D721Med (cell line): Measurements from ENCODE around the gene ELOVL1.

Source experiments
- DNase-seq: peaks from one replicate; pipeline ENCODE4 v3.0.0; 2011; ENCODE audit warnings: low spot score; ENCODE audit not compliant: insufficient read length
- FAIRE-seq: peaks from 2 replicates; lab custom pipeline; 2011; peaks lifted over from hg19 to GRCh38; lab: Jason Lieb, UNC
- CTCF ChIP-seq: IDR thresholded peaks from 2 replicates; pipeline ENCODE4 v1.5.1; 2012; ENCODE audit warnings: mild to moderate bottlenecking, control low read depth; ENCODE audit not compliant: insufficient read depth; ENCODE audit errors: missing control alignments

ELOVL1 gene

GRCh38 chr1:43389326-43390313 lies 21.8 kb upstream of the ELOVL1 start, which contains the start of the genes MED8 and SZT2:
Gene MED8 (minus strand): TSS chr1:43389800. CDS start chr1:43389764, 36 bp downstream.
Gene SZT2 (plus strand): TSS chr1:43389899. CDS start chr1:43389969, 70 bp downstream.
- FAIRE-seq (no peak), DNase-seq (peak; percentile 72)
- TF ChIP-seq CTCF: no peak

DNA sequence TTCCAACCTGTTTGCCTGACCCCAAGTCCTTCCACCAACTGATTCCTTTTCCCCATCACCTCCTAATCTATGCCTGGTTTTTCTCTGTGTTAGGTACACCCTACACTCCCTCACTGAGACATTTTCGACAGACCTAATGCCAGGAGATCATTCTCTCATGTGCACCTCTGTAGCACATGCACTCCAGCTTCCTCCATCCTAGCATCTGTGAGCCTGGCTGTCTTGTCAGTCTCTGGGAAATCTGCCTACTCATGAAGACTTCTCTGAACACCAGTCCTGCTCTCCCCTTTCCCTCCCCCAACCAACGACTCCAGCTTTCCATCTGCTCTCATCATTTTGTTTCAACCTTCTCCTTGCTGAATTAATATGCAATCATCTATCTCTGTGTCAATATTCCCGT lies 20.8 kb upstream of the ELOVL1 start:
- FAIRE-seq (no peak), DNase-seq (no peak)
- no peak for TF ChIP-seq CTCF

GRCh38 chr1:43387976-43388599 lies 20.3 kb upstream of the ELOVL1 start:
- TF ChIP-seq CTCF: no peak
- no peak for DNase-seq
- no peak for FAIRE-seq

GRCh38 chr1:43386676-43387075 lies 18.9 kb upstream of the ELOVL1 start:
- TF ChIP-seq CTCF: no peak
- no peak for FAIRE-seq
- no peak for DNase-seq

DNA sequence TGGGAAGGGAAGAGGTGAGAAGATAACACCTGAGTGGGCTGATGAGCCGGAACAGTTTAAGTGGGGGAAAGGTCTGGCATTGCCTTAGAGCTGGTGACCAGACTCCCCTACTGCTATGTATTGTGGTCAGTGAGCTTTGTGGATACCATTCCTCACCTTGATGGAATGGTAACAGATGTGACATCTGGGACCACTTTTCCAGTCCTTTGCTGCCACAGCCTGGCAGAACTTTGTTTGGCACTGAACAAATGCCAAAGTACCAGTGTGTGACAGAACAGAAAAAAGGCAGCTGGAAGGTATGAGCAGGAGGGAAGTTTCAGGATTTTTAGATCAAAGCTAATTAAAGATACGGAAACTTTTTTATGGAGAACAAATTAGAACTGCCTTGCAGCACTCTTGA lies 15.6 kb upstream of the ELOVL1 start:
- FAIRE-seq: no peak
- no peak for DNase-seq
- peak; percentile 33 for TF ChIP-seq CTCF

- no peak for TF ChIP-seq CTCF
- no peak for FAIRE-seq
- no peak for DNase-seq
These were observed 14.4 kb upstream of the ELOVL1 start for GRCh38 chr1:43382027-43382779.
